K562 (cell line): ENCODE data around the gene SLC12A6. TPM values are rescaled to one million over a fixed set of nuclear protein-coding genes. Genes with fewer than 3 reads are reported as not detected.

ENCODE experiments used
- ATAC-seq: fragments of 200-7000 bp; cut with Tn5 transposase; 3 replicates; pipeline ENCODE4 v1.9.1; 2020; ENCODE audit warnings: moderate library complexity
- BruUV-seq: library from RNA; stranded (reverse); fragments of 400-500 nt; replicated peaks from 2 replicates; lab custom pipeline; 2021; lab: Mats Ljungman, UMichigan
- CTCF ChIA-PET: fragments of 300-600 bp; formaldehyde crosslinking; extraction: SDS; loops from one replicate; lab custom pipeline; 2021; ENCODE audit warnings: low intra/inter-chr PET ratio; lab: Yijun Ruan, JAX
- POLR2A ChIA-PET: fragments of 300-600, 350-650 bp; sonication (Branson Sonifier 250); formaldehyde crosslinking; extraction: SDS; loops from one replicate; lab custom pipeline; 2021; ENCODE audit warnings: antibody characterized with exemption, inconsistent platforms; lab: Yijun Ruan, JAX
- DNase-seq, 4 experiments: peaks; one replicate each; pipeline versions ENCODE4 v3.0.0 to v3.0.0-alpha.2; 2011 to 2018; ENCODE audit warnings: low spot score in 3 of 4, mixed read lengths in 3 of 4; ENCODE audit errors: extremely low read depth in 1 of 4
- FAIRE-seq: peaks from 2 replicates; lab custom pipeline; 2011; peaks lifted over from hg19 to GRCh38; lab: Jason Lieb, UNC
- H2AFZ ChIP-seq: 2 replicates; pipeline ENCODE4 v1.6.0; 2011; ENCODE audit warnings: low read depth, low read length, control low read depth, inconsistent platforms
- H3K27ac ChIP-seq: fragments of 200-600 bp; 3 replicates; pipeline ENCODE4 v1.8.0; 2011; ENCODE audit warnings: low read depth, mild to moderate bottlenecking, control low read depth, inconsistent platforms, low read length, moderate library complexity, mixed read lengths; ENCODE audit errors: extremely low read depth
- H3K27me3 ChIP-seq, 2 experiments: fragments of 300-600 bp in 1 of 2; 2 replicates in 1 of 2; 3 replicates in 1 of 2; pipeline versions ENCODE4 v1.6.0 to v1.8.0; 2011; ENCODE audit warnings: inconsistent platforms in 2 of 2, low read length in 2 of 2, mild to moderate bottlenecking in 1 of 2, mixed read lengths in 1 of 2, moderate library complexity in 1 of 2; ENCODE audit not compliant: control insufficient read depth in 2 of 2, insufficient read depth in 2 of 2
- H3K36me3 ChIP-seq: fragments of 300-600 bp; 3 replicates; pipeline ENCODE4 v1.8.0; 2011; ENCODE audit warnings: mild to moderate bottlenecking, low read length, inconsistent platforms; ENCODE audit not compliant: control insufficient read depth, insufficient read depth
- H3K4me1 ChIP-seq, 2 experiments: fragments of 200-600 bp in 1 of 2; replicated peaks in 1 of 2; 2 replicates in 1 of 2; 3 replicates in 1 of 2; pipeline versions ENCODE4 v1.5.1 to v1.8.0; 2011; ENCODE audit warnings: inconsistent platforms in 2 of 2, low read length in 2 of 2, mild to moderate bottlenecking in 1 of 2, mixed read lengths in 1 of 2, moderate library complexity in 1 of 2; ENCODE audit not compliant: control insufficient read depth in 2 of 2, insufficient read depth in 2 of 2
- H3K4me2 ChIP-seq: 2 replicates; pipeline ENCODE4 v1.6.1; 2011; ENCODE audit warnings: low read length, control low read depth, inconsistent platforms, mixed read lengths; ENCODE audit not compliant: insufficient read depth
- H3K4me3 ChIP-seq: fragments of 200-600 bp; sonication (generic), shearing (Covaris generic); 2 replicates; pipeline ENCODE4 v1.5.1; 2016; ENCODE audit warnings: control low read depth, inconsistent platforms
- H3K79me2 ChIP-seq: fragments of 200-600 bp; 3 replicates; pipeline ENCODE4 v1.8.0; 2011; ENCODE audit warnings: low read length, inconsistent platforms; ENCODE audit not compliant: control insufficient read depth, insufficient read depth
- H3K9ac ChIP-seq, 2 experiments: 2 replicates each; pipeline versions ENCODE4 v1.6.0 to v1.6.1; 2011; ENCODE audit warnings: low read depth in 2 of 2, low read length in 2 of 2, control low read depth in 1 of 2, inconsistent platforms in 1 of 2, mild to moderate bottlenecking in 1 of 2, mixed read lengths in 1 of 2; ENCODE audit not compliant: insufficient read depth in 1 of 2
- H3K9me1 ChIP-seq: one replicate; pipeline ENCODE4 v1.6.0; 2011; ENCODE audit warnings: inconsistent platforms, mild to moderate bottlenecking, low read length, moderate library complexity; ENCODE audit not compliant: control insufficient read depth, insufficient read depth
- H3K9me3 ChIP-seq: replicated peaks from 2 replicates; pipeline ENCODE4 v1.5.1; 2011; ENCODE audit warnings: low read depth, low read length, inconsistent platforms; ENCODE audit not compliant: control insufficient read depth, insufficient read depth
- H4K20me1 ChIP-seq: replicated peaks from 2 replicates; pipeline ENCODE4 v1.6.1; 2011; ENCODE audit warnings: low read length, inconsistent platforms, mixed read lengths; ENCODE audit not compliant: control insufficient read depth, insufficient read depth
- CBFA2T3 ChIP-seq: fragments of 450-650 bp; IDR thresholded peaks from 2 replicates; pipeline ENCODE4 v1.6.1; 2017
- CREB5 ChIP-seq: fragments of 250-450 bp; sonication (Bioruptor Pico); IDR thresholded peaks from 2 replicates; pipeline ENCODE4 v1.5.0; 2020; ENCODE audit warnings: mild to moderate bottlenecking
- HMGN3 ChIP-seq: IDR thresholded peaks from 2 replicates; pipeline ENCODE4 v1.6.1; 2011; ENCODE audit warnings: borderline replicate concordance, low read depth, mild to moderate bottlenecking, mixed read lengths, low read length; ENCODE audit not compliant: insufficient read length; ENCODE audit errors: extremely low read depth
- JUND ChIP-seq, 2 experiments: IDR thresholded peaks; 2 replicates in 1 of 2; 3 replicates in 1 of 2; pipeline ENCODE4 v1.6.1; 2011; ENCODE audit warnings: borderline replicate concordance in 2 of 2, low read depth in 2 of 2, low read length in 2 of 2, improper control_type of control experiment in 1 of 2, missing biosample characterization in 1 of 2, missing genetic modification characterization in 1 of 2, missing genetic modification reagents in 1 of 2
- KLF6 ChIP-seq: fragments of 250-450 bp; sonication (Bioruptor Pico); IDR thresholded peaks from 2 replicates; pipeline ENCODE4 v1.4.0; 2020; ENCODE audit warnings: mild to moderate bottlenecking, moderate library complexity, borderline replicate concordance
- NFIX ChIP-seq: fragments of 250-450 bp; sonication (Bioruptor Pico); IDR thresholded peaks from 2 replicates; pipeline ENCODE4 v1.4.0; 2020; ENCODE audit warnings: low read depth, mild to moderate bottlenecking, moderate library complexity
- POLR2AphosphoS2 ChIP-seq: IDR thresholded peaks from 2 replicates; pipeline ENCODE4 v1.6.1; 2012; ENCODE audit warnings: low read length, improper control_type of control experiment
- RNF219 ChIP-seq: fragments of 250-450 bp; sonication (Bioruptor Pico); IDR thresholded peaks from 2 replicates; pipeline ENCODE4 v1.5.0; 2022; ENCODE audit warnings: mild to moderate bottlenecking
- TEAD4 ChIP-seq, 2 experiments: sonication (generic) in 1 of 2; formaldehyde crosslinking in 1 of 2; IDR thresholded peaks; 2 replicates each; pipeline versions ENCODE4 v1.6.1 to v1.8.0; 2012 to 2022; ENCODE audit warnings: borderline replicate concordance in 1 of 2, inconsistent platforms in 1 of 2, low read length in 1 of 2, mild to moderate bottlenecking in 1 of 2, missing genetic modification reagents in 1 of 2
- ZKSCAN3 ChIP-seq: fragments of 250-450 bp; sonication (Bioruptor Pico); IDR thresholded peaks from 2 replicates; pipeline ENCODE4 v1.4.0; 2020
- ZNF444 ChIP-seq: fragments of 250-450 bp; sonication (Bioruptor Pico); IDR thresholded peaks from 2 replicates; pipeline ENCODE4 v1.4.0; 2020; ENCODE audit warnings: mild to moderate bottlenecking, moderate library complexity
- ZNF57 ChIP-seq: fragments of 450-650 bp; formaldehyde crosslinking; IDR thresholded peaks from 2 replicates; pipeline ENCODE4 v1.4.0; 2020; ENCODE audit warnings: mild to moderate bottlenecking, moderate library complexity
- WGBS: fragments of 100-300 bp; shearing (Covaris generic); methylation state at CpG from one replicate; pipeline ENCODE4 v1.1.6; 2016; ENCODE audit warnings: low coverage, mixed read lengths; ENCODE audit not compliant: insufficient coverage; ENCODE audit errors: missing lambda C conversion rate; 5-methylcytosine and 5-hydroxymethylcytosine counted together
- in situ Hi-C: fragments of 300-500 bp; cut with MboI; formaldehyde crosslinking; loops from 4 replicates; pipeline ENCODE4 v1.15.0; 2018; ENCODE audit warnings: inconsistent platforms, mixed read lengths
- intact Hi-C: fragments of 100-400 bp; cut with micrococcal nuclease; formaldehyde crosslinking; loops from 2 replicates; pipeline ENCODE4 v1.14.2; 2022
- polyA plus RNA-seq, 8 experiments: library from polyadenylated mRNA; depleted of rRNA in 4 of 8; stranded (reverse) in 5 of 8; unstranded in 3 of 8; fragments of >200 nt; fragmentation: Nextera tagmentation in 2 of 8; fragmentation: Illumina TruSeq in 1 of 8; extraction: Ambion mirVana in 2 of 8; extraction: Trizol in 1 of 8; gene quantifications; 2 replicates each; pipeline versions ENCODE4 v1.2.1 to v1.2.3, GENCODE V29; 2011 to 2014; ENCODE audit warnings: inconsistent platforms in 1 of 8, missing spikeins in 1 of 8
- total RNA-seq, 7 experiments: library from RNA; depleted of rRNA in 6 of 7; stranded (reverse); fragments of >200 nt in 6 of 7; fragmentation: Illumina TruSeq in 2 of 7; extraction: Trizol in 2 of 7; gene quantifications; 2 replicates each; pipeline versions ENCODE4 v1.2.1 to v1.2.3, GENCODE V29; 2011 to 2021; ENCODE audit warnings: low replicate concordance in 1 of 7

SLC12A6 gene
- total and polyA plus RNA-seq, 9 of the 15 experiments (the other 6 are each of a cell fraction or from before 2014, with no cell fraction given) = 1.4 to 16.4 (median 6.7) TPM

GRCh38 chr15:34203936-34204335, 133.6 kb downstream of the SLC12A6 start:
- Histone ChIP-seq H3K27me3 (no peaks in the 10 kb centered on the region), H3K9me3 (no peaks in the 10 kb centered on the region), H2AFZ (no peak overlapping the region), H4K20me1 (no peaks in the 10 kb centered on the region), H3K9ac (no peak overlapping the region), H3K4me1 (no peaks in the 10 kb centered on the region), H3K9me1 (no peaks in the 10 kb centered on the region), H3K27ac (no peak overlapping the region), H3K79me2 (peaks cover 61% of the 10 kb centered on the region), H3K36me3 (peaks cover 12% of the 10 kb centered on the region), H3K4me2 (no peak overlapping the region), H3K4me3 (no peak overlapping the region)
- ATAC-seq (no peak), FAIRE-seq (peak; percentile 15), DNase-seq (no peak)
- in situ Hi-C loops (no loop called here), intact Hi-C loops (no loop called here)
- no peak for TF ChIP-seq RNF219 (CRISPR knock-in tag)
- no peak for TF ChIP-seq POLR2AphosphoS2
- CTCF ChIA-PET = no interaction called here
- BruUV-seq = no TSS peak
- 100% methylated on average over 1 of the region's 1 CpG for whole genome bisulfite sequencing
- POLR2A ChIA-PET = interaction anchor here (1.1 kb wide), 1 partner anchor 30 kb away, joined by 3 read pairs; no protein-coding TSS in a partner anchor

- intact Hi-C loops = no loop called here
- ChIA-PET CTCF (no interaction called here), POLR2A (interaction anchor here (1.1 kb wide), 1 partner anchor 30 kb away, joined by 3 read pairs; no protein-coding TSS in a partner anchor)
- Histone ChIP-seq H3K4me2 (no peak overlapping the region), H3K4me3 (no peak overlapping the region), H3K79me2 (peaks cover 54% of the 10 kb centered on the region), H3K9ac (no peak overlapping the region), H3K4me1 (no peaks in the 10 kb centered on the region), H4K20me1 (no peaks in the 10 kb centered on the region), H3K27ac (no peak overlapping the region), H2AFZ (no peak overlapping the region), H3K27me3 (no peaks in the 10 kb centered on the region), H3K9me3 (no peaks in the 10 kb centered on the region), H3K36me3 (peaks cover 12% of the 10 kb centered on the region), H3K9me1 (no peaks in the 10 kb centered on the region)
- BruUV-seq = no TSS peak
- WGBS = 100% methylated on average over 1 of the region's 1 CpG
- ATAC-seq (no peak), FAIRE-seq (no peak), DNase-seq (no peak)
- in situ Hi-C loops = no loop called here
- TF ChIP-seq NFIX (no peak), CREB5 (CRISPR knock-in tag) (no peak), ZNF57 (CRISPR knock-in tag) (no peak), ZNF444 (CRISPR knock-in tag) (no peak), KLF6 (CRISPR knock-in tag) (no peak), CBFA2T3 (no peak), ZKSCAN3 (no peak), HMGN3 (no peak), JUND (IDR thresholded peaks at IDR 0.05; ENCODE audit: borderline replicate concordance, low read depth, low read length) (no peak), JUND (tag; IDR thresholded peaks at IDR 0.05; ENCODE audit: borderline replicate concordance, low read depth, low read length) (no peak), TEAD4 (IDR thresholded peaks at IDR 0.05; ENCODE audit: low read length) (no peak), TEAD4 (CRISPR knock-in tag; IDR thresholded peaks at IDR 0.05; ENCODE audit: borderline replicate concordance) (no peak)
Measured at GRCh38 chr15:34203305-34203704, 134.3 kb downstream of the SLC12A6 start.
